ENCODE results near the gene DEF6. TPM values are rescaled to one million over a fixed set of nuclear protein-coding genes. Genes with fewer than 3 reads are reported as not detected.

The DEF6 gene
- total and polyA plus RNA-seq, 2 of the 13 experiments (the other 11 are each of a cell fraction or from before 2014, with no cell fraction given) = 5.2 to 10.0 TPM

DNA sequence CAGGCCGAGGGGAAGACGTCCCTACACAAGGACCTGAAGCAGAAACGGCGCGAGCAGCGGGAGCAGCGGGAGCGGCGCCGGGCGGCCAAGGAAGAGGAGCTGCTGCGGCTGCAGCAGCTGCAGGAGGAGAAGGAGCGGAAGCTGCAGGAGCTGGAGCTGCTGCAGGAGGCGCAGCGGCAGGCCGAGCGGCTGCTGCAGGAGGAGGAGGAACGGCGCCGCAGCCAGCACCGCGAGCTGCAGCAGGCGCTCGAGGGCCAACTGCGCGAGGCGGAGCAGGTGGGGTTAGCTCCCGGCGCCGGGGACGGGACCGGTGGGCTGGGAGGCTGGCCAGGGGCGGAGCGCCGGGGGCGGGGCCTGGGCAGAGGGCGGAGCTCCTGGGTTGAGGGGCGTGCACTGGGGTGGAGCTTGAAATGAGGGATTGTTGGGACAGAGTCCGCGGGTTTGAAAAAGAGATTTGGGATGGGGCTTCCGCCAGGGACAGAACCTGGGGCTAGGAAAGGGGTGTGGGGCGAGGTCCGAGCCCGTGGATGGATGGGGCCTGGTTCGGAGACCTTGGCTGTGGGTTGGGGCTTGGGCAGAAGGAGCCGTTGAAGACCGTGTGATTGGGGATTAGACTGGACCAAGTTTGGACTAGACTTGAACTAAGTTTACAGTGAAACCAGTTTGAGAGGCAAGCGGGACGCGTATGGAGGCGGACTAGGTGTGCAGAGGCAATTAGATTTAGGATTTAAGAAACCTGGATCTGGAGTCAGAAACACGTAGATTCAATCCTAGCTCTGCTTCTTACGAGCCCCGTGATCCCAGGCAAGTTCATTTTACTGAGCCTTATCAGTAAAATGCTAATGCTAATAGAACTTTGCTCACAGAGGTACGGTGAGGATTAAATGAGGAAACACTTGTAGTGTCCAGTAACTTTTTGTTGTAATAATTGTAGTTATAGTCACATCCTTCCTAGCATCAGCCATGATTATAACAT is 20.9 kb downstream of the DEF6 start (continued):
- TF ChIP-seq, protein P1, sequence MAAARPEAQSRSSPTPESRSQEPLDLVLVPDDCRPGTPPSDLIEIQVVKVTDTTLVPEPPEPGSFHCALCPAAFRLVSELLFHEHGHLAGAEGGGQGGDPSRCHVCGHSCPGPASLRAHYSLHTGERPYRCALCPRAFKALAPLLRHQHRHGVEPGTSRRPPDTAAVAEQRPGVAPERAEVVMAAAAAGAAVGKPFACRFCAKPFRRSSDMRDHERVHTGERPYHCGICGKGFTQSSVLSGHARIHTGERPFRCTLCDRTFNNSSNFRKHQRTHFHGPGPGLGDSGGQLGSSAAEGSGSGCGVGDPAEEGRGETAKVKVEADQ (CRISPR knock-in tag; IDR thresholded peaks at IDR 0.05; ENCODE audit: borderline replicate concordance) = peak; percentile 16; the same call in 1 of the 2 replicates
- TF ChIP-seq TEAD3 (CRISPR knock-in tag; optimal IDR thresholded peaks at IDR 0.05; ENCODE audit: borderline replicate concordance) (peak; percentile 63), ZNF720 (CRISPR knock-in tag; IDR thresholded peaks at IDR 0.05) (no peak), FOXO1 (CRISPR knock-in tag; IDR thresholded peaks at IDR 0.05) (no peak), SALL1 (CRISPR knock-in tag; IDR thresholded peaks at IDR 0.05) (peak; percentile 77), ZNF558 (CRISPR knock-in tag; IDR thresholded peaks at IDR 0.05; ENCODE audit: borderline replicate concordance) (peak; percentile 18; the same call in 1 of the 2 replicates), GATAD2A (CRISPR knock-in tag; IDR thresholded peaks at IDR 0.05) (peak; percentile 25; the same call in 1 of the 2 replicates)
- TF ChIP-seq, protein P2, sequence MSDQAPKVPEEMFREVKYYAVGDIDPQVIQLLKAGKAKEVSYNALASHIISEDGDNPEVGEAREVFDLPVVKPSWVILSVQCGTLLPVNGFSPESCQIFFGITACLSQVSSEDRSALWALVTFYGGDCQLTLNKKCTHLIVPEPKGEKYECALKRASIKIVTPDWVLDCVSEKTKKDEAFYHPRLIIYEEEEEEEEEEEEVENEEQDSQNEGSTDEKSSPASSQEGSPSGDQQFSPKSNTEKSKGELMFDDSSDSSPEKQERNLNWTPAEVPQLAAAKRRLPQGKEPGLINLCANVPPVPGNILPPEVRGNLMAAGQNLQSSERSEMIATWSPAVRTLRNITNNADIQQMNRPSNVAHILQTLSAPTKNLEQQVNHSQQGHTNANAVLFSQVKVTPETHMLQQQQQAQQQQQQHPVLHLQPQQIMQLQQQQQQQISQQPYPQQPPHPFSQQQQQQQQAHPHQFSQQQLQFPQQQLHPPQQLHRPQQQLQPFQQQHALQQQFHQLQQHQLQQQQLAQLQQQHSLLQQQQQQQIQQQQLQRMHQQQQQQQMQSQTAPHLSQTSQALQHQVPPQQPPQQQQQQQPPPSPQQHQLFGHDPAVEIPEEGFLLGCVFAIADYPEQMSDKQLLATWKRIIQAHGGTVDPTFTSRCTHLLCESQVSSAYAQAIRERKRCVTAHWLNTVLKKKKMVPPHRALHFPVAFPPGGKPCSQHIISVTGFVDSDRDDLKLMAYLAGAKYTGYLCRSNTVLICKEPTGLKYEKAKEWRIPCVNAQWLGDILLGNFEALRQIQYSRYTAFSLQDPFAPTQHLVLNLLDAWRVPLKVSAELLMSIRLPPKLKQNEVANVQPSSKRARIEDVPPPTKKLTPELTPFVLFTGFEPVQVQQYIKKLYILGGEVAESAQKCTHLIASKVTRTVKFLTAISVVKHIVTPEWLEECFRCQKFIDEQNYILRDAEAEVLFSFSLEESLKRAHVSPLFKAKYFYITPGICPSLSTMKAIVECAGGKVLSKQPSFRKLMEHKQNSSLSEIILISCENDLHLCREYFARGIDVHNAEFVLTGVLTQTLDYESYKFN (CRISPR knock-in tag; conservative IDR thresholded peaks at IDR 0.05) = peak; percentile 62
- TF ChIP-seq, protein P3, sequence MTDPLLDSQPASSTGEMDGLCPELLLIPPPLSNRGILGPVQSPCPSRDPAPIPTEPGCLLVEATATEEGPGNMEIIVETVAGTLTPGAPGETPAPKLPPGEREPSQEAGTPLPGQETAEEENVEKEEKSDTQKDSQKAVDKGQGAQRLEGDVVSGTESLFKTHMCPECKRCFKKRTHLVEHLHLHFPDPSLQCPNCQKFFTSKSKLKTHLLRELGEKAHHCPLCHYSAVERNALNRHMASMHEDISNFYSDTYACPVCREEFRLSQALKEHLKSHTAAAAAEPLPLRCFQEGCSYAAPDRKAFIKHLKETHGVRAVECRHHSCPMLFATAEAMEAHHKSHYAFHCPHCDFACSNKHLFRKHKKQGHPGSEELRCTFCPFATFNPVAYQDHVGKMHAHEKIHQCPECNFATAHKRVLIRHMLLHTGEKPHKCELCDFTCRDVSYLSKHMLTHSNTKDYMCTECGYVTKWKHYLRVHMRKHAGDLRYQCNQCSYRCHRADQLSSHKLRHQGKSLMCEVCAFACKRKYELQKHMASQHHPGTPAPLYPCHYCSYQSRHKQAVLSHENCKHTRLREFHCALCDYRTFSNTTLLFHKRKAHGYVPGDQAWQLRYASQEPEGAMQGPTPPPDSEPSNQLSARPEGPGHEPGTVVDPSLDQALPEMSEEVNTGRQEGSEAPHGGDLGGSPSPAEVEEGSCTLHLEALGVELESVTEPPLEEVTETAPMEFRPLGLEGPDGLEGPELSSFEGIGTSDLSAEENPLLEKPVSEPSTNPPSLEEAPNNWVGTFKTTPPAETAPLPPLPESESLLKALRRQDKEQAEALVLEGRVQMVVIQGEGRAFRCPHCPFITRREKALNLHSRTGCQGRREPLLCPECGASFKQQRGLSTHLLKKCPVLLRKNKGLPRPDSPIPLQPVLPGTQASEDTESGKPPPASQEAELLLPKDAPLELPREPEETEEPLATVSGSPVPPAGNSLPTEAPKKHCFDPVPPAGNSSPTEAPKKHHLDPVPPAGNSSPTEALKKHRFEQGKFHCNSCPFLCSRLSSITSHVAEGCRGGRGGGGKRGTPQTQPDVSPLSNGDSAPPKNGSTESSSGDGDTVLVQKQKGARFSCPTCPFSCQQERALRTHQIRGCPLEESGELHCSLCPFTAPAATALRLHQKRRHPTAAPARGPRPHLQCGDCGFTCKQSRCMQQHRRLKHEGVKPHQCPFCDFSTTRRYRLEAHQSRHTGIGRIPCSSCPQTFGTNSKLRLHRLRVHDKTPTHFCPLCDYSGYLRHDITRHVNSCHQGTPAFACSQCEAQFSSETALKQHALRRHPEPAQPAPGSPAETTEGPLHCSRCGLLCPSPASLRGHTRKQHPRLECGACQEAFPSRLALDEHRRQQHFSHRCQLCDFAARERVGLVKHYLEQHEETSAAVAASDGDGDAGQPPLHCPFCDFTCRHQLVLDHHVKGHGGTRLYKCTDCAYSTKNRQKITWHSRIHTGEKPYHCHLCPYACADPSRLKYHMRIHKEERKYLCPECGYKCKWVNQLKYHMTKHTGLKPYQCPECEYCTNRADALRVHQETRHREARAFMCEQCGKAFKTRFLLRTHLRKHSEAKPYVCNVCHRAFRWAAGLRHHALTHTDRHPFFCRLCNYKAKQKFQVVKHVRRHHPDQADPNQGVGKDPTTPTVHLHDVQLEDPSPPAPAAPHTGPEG (CRISPR knock-in tag; IDR thresholded peaks at IDR 0.05) = peak; percentile 87
- TF ChIP-seq, protein P4, sequence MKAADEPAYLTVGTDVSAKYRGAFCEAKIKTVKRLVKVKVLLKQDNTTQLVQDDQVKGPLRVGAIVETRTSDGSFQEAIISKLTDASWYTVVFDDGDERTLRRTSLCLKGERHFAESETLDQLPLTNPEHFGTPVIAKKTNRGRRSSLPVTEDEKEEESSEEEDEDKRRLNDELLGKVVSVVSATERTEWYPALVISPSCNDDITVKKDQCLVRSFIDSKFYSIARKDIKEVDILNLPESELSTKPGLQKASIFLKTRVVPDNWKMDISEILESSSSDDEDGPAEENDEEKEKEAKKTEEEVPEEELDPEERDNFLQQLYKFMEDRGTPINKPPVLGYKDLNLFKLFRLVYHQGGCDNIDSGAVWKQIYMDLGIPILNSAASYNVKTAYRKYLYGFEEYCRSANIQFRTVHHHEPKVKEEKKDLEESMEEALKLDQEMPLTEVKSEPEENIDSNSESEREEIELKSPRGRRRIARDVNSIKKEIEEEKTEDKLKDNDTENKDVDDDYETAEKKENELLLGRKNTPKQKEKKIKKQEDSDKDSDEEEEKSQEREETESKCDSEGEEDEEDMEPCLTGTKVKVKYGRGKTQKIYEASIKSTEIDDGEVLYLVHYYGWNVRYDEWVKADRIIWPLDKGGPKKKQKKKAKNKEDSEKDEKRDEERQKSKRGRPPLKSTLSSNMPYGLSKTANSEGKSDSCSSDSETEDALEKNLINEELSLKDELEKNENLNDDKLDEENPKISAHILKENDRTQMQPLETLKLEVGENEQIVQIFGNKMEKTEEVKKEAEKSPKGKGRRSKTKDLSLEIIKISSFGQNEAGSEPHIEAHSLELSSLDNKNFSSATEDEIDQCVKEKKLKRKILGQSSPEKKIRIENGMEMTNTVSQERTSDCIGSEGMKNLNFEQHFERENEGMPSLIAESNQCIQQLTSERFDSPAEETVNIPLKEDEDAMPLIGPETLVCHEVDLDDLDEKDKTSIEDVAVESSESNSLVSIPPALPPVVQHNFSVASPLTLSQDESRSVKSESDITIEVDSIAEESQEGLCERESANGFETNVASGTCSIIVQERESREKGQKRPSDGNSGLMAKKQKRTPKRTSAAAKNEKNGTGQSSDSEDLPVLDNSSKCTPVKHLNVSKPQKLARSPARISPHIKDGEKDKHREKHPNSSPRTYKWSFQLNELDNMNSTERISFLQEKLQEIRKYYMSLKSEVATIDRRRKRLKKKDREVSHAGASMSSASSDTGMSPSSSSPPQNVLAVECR (CRISPR knock-in tag; IDR thresholded peaks at IDR 0.05; ENCODE audit: borderline replicate concordance) = peak; percentile 94
- TF ChIP-seq, protein P5, sequence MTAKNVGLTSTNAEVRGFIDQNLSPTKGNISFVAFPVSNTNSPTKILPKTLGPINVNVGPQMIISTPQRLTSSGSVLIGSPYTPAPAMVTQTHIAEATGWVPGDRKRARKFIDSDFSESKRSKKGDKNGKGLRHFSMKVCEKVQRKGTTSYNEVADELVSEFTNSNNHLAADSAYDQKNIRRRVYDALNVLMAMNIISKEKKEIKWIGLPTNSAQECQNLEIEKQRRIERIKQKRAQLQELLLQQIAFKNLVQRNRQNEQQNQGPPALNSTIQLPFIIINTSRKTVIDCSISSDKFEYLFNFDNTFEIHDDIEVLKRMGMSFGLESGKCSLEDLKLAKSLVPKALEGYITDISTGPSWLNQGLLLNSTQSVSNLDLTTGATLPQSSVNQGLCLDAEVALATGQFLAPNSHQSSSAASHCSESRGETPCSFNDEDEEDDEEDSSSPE (CRISPR knock-in tag; IDR thresholded peaks at IDR 0.05) = peak; percentile 69

Measured in HepG2 (cell line).